Prostate gland (tissue), 2 donors: ENCODE results near the gene OBSL1. TPM values are rescaled to one million over a fixed set of nuclear protein-coding genes. Genes with fewer than 3 reads are reported as not detected.

Experiments
- DNase-seq: peaks from one replicate; pipeline ENCODE4 v3.0.0-alpha.2; 2019; ENCODE audit warnings: low spot score
- H3K27ac ChIP-seq, 2 donors: fragments of 200-600 bp; sonication (generic); 2 replicates each; pipeline ENCODE4 v1.5.1; 2017 to 2019
- H3K27me3 ChIP-seq: fragments of 200-600 bp; sonication (generic); replicated peaks from 2 replicates; pipeline ENCODE4 v1.5.1; 2019; ENCODE audit not compliant: insufficient read depth
- H3K36me3 ChIP-seq, 2 donors: fragments of 200-600 bp; sonication (generic); 1 replicate in 1 of 2; 2 replicates in 1 of 2; pipeline versions ENCODE4 v1.5.1 to v1.8.1; 2017 to 2019
- H3K4me1 ChIP-seq: fragments of 200-600 bp; sonication (generic); replicated peaks from 2 replicates; pipeline ENCODE4 v1.5.1; 2019
- H3K4me3 ChIP-seq, 2 donors: fragments of 200-600 bp; sonication (generic); 2 replicates each; pipeline ENCODE4 v1.5.1; 2017 to 2019
- H3K9me3 ChIP-seq: fragments of 200-600 bp; sonication (generic); 2 replicates; pipeline ENCODE4 v1.5.1; 2017
- POLR2A ChIP-seq: fragments of 450-650 bp; IDR thresholded peaks from one replicate; pipeline ENCODE4 v1.6.1; 2016; ENCODE audit warnings: antibody characterized with exemption, mild to moderate bottlenecking
- POLR2AphosphoS5 ChIP-seq: sonication (generic); formaldehyde crosslinking; IDR thresholded peaks from one replicate; pipeline ENCODE4 v1.6.1; 2017; ENCODE audit warnings: antibody characterized with exemption
- WGBS: methylation state at CpG from one replicate; pipeline ENCODE4 v1.1.5; 2018; 5-methylcytosine and 5-hydroxymethylcytosine counted together
- intact Hi-C: fragments of 100-400 bp; cut with DNase I; formaldehyde crosslinking; loops from one replicate; pipeline ENCODE4 v1.14.2; 2022
- total RNA-seq, 2 donors: library from RNA; depleted of rRNA; stranded (reverse); fragments of >200 nt; gene quantifications; one replicate each; pipeline ENCODE4 v1.1.0, GENCODE V29; 2016
- TF ChIP-seq, protein P1 (sequence below), 4 experiments: fragments of 200-600 bp in 2 of 4; fragments of 450-650 bp in 2 of 4; sonication (generic) in 2 of 4; IDR thresholded peaks; 1 replicate in 3 of 4; 2 replicates in 1 of 4; pipeline ENCODE4 v1.5.1; 2016 to 2019; ENCODE audit warnings: antibody characterized with exemption in 4 of 4, mild to moderate bottlenecking in 2 of 4, moderate library complexity in 2 of 4

OBSL1 gene
- total RNA-seq, 2 donors from 2014 or later = 142 to 330 TPM

DNA sequence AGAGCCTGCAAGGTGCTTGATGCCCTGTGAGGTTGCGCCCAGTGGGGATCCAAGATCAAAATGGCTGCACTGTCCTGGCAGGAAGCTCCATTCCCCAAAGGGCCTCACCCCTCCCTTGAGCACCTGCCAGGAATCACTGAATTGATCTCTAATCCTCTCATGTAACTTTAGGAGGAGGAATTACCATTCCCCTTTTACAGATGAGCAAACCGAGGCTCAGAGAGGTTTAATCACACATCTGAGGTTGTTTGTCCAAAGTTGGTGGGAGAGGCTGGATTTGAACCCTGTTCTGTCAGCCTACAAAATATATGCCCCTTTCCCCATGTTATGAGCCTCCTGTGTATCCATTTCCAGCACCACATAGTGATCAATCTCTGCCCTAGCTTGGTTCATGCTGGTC lies 46.5 kb downstream of the OBSL1 start:
- TF ChIP-seq, protein P1, sequence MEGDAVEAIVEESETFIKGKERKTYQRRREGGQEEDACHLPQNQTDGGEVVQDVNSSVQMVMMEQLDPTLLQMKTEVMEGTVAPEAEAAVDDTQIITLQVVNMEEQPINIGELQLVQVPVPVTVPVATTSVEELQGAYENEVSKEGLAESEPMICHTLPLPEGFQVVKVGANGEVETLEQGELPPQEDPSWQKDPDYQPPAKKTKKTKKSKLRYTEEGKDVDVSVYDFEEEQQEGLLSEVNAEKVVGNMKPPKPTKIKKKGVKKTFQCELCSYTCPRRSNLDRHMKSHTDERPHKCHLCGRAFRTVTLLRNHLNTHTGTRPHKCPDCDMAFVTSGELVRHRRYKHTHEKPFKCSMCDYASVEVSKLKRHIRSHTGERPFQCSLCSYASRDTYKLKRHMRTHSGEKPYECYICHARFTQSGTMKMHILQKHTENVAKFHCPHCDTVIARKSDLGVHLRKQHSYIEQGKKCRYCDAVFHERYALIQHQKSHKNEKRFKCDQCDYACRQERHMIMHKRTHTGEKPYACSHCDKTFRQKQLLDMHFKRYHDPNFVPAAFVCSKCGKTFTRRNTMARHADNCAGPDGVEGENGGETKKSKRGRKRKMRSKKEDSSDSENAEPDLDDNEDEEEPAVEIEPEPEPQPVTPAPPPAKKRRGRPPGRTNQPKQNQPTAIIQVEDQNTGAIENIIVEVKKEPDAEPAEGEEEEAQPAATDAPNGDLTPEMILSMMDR (IDR thresholded peaks at IDR 0.05) = no peak
- no peak for TF ChIP-seq POLR2A
- TF ChIP-seq POLR2AphosphoS5 = no peak
- intact Hi-C loops = loop anchor here (5.0 kb wide), 1 partner anchor 123 kb away; no protein-coding TSS in a partner anchor
- no peaks in the 10 kb centered on the region for H3K9me3 ChIP-seq
- peaks cover 3% of the 10 kb centered on the region for H3K4me1 ChIP-seq
- H3K4me3 ChIP-seq = no peak overlapping the region
- no peak overlapping the region for H3K27ac ChIP-seq
- DNase-seq = no peak
- 97% methylated on average over 2 of the region's 2 CpGs for WGBS
- H3K36me3 ChIP-seq = no peaks in the 10 kb centered on the region
- peaks cover 5% of the 10 kb centered on the region for H3K27me3 ChIP-seq

DNA sequence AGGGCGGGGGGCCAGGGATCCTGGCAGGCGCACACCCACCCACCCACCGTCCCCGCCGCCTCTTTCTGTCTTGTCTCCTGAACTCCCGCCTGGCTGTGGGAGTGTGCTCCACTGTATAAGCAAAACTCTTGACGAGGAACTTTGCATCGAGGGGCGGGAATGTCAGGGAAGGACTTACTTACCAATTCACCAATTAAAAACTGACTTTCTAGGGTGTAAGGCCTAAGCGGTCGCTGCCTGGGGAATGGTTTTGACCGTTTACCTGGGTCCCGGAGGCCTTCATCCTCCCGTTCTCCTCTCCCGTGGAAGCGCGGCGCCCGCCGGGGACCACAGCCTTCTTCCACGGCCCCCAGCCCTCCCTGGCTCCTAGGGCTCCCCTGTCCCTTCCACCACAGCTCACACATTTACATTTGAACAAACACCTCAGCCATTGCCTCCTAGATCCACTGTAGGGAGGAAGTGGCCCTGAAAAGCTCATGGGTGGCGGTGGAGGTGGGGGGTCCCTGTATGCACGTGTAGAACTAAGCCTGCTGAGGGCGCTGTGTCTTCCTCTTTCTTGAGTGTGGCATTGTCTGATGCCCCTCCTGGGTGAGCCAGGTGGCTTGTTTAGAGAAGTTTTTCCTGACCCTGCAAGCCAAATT lies 48.2 kb downstream of the OBSL1 start:
- H3K36me3 ChIP-seq = no peaks in the 10 kb centered on the region
- TF ChIP-seq POLR2A (no peak), POLR2AphosphoS5 (no peak)
- TF ChIP-seq, protein P1 (IDR thresholded peaks at IDR 0.05) = no peak
- intact Hi-C loops = loop anchor here (5.0 kb wide), 1 partner anchor 121 kb away; no protein-coding TSS in a partner anchor
- H3K27me3 ChIP-seq = peaks cover 5% of the 10 kb centered on the region
- peak overlapping the region in 1 of 2 donors; percentile 7 for H3K4me3 ChIP-seq
- no peaks in the 10 kb centered on the region for H3K9me3 ChIP-seq
- WGBS = 38% methylated on average over 24 of the region's 24 CpGs
- peak overlapping the region in 1 of 2 donors; percentile 23 for H3K27ac ChIP-seq
- no peak for DNase-seq
- H3K4me1 ChIP-seq = peaks cover 3% of the 10 kb centered on the region

DNA sequence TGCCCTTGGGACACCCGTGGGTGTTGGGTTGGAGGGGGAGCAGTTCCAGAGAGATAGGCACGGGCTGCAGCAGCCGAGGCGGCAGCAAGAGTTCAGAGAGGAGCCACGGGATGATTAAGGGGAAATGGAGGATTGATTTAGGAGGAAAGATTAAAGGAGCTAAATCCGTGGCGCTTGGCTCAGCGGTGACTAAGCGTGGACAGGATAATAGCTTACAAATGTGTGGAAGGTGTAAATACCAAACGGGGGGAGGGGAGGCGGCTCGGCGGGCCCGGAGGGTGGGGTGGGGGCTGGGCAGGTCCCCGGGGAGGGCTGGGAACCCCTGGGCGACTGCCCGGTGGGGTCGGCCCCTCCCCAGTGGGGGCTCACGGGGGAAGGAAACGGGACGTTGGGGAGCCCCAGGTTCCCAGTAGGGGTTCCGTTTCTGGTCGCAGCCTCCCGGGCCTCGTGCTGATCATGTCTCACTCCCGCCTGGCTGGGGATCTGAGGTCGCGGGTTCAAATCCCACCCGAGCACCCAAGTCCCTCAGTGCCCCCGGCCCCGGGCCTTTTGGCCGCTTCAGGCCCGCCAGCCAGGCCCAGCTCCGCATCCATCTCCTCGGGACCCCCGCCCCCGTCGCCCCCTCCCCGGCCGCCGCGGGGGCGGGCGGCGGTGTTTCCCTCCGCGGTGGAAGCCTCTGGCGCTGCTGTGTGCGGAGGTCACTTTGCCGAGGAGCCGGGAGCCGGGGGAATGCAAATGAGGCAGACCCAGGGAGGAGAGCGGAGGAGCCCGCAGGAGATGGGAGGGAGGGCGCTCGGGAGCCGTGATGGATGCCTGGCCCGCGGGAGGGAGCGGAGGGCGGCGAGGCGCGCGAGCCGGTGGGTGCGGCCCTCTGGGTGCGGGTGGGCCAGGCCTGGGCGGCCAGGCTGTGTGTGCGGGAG lies 49.0 kb downstream of the OBSL1 start:
- intact Hi-C loops = loop anchor here (5.0 kb wide), 1 partner anchor 120 kb away; no protein-coding TSS in a partner anchor
- TF ChIP-seq POLR2A = no peak
- TF ChIP-seq POLR2AphosphoS5 = no peak
- TF ChIP-seq, protein P1 (IDR thresholded peaks at IDR 0.05) = no peak
- Histone ChIP-seq H3K9me3 (no peaks in the 10 kb centered on the region), H3K36me3 (no peaks in the 10 kb centered on the region), H3K4me1 (peaks cover 3% of the 10 kb centered on the region), H3K27ac (peak overlapping the region; percentile 23 to 31), H3K4me3 (peak overlapping the region in 1 of 2 donors; percentile 7), H3K27me3 (peaks cover 5% of the 10 kb centered on the region)
- 5% methylated on average over 62 of the region's 70 CpGs for WGBS
- DNase-seq = no peak

DNA sequence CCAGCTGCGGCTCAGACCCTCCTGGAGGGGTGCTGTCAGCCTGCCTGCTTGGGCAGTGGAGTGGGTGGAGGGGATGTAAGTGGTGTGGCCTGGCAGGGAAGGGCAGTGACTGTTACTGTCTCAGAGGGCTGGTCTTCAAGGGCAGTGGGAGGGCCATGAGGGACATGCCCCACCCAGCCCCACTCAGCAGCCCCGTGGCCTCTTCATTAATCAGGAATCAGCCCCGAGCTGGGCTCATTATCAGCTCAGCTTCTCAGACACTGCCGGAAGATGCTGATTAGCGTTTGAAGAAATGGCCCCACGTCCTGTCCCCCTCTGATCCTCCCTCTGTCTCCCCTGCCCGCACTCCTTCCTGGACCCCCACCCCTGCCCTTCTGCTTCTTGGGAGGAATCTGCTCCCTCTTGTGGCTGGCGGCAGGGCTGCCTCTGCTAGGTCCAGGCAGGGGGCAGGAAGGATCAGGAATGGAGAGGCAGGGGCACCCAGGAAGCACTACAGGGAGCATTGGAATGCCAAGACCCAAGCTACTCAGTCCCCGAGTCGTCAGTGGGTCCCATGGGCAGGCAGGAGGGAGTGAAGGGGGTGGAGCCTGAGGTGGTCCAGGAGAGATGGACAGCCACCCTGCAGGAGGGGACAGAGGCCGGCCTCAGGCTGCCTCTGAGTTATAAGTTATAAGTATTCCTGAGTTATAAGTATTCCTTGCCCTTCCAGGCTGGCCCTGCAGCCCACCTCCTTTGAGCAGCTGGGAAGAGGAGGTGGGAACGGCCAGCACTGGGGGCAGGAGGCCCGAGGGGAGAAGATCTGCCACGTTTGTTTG lies 50.1 kb downstream of the OBSL1 start:
- 25% methylated on average over 14 of the region's 14 CpGs for WGBS
- H3K4me1 ChIP-seq = peaks cover 3% of the 10 kb centered on the region
- intact Hi-C loops = loop anchor here (5.0 kb wide), 1 partner anchor 119 kb away; no protein-coding TSS in a partner anchor
- peaks cover 5% of the 10 kb centered on the region for H3K27me3 ChIP-seq
- no peak overlapping the region for H3K27ac ChIP-seq
- no peaks in the 10 kb centered on the region for H3K36me3 ChIP-seq
- H3K9me3 ChIP-seq = no peaks in the 10 kb centered on the region
- TF ChIP-seq, protein P1 (IDR thresholded peaks at IDR 0.05) = peak in 2 of 4 experiments; percentile 48 to 53
- TF ChIP-seq POLR2AphosphoS5 = no peak
- no peak for TF ChIP-seq POLR2A
- H3K4me3 ChIP-seq = no peak overlapping the region
- no peak for DNase-seq
